GM21723 (cell line): ENCODE measurements around the gene ANKS1B.
A peak's percentile ranks its signal among the peaks of the same experiment; 100 is the strongest.

Experiments
- ATAC-seq: cut with Tn5 transposase; IDR thresholded peaks from one replicate; pipeline ENCODE4 v1.9.1; 2021; ENCODE audit warnings: mild to moderate bottlenecking, moderate library complexity; ENCODE audit not compliant: unreplicated experiment

The ANKS1B gene

DNA sequence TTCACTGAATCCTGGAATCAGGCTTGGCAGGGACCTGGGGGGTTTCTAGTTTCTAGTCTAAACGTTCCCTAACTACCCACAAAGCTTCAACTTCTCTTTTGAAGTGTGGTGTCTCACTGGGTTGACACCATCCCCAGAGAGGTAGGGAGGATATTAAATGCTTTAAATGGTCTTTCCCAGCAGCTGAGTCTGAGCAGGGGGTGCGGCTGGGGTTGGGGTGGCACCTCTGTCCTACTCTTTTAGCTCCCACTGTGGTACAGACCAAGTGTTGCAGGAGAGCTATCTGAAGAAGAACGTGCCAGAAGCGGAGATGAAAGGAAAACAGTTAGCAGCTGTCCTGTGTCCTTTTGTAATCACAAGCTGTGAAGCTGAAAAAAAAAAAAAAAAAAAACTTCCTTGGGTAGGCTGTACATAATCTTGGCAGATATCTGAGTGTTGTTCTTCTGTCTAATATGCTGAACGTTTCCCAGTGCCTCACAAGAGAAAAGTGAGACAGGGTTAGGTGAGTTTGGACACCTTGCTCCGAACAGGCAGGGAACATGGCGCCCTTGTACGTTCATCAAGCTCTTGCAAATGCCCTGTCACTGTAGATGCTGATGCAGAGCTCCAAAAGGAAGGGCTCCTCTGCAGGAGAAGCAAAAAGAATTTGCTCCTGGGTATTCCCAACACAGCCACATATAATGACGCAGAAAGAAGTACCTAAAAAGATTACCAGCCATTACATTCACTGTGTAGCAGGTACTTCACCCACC, 892.5 kb downstream of the ANKS1B start:
- no peak for ATAC-seq

DNA sequence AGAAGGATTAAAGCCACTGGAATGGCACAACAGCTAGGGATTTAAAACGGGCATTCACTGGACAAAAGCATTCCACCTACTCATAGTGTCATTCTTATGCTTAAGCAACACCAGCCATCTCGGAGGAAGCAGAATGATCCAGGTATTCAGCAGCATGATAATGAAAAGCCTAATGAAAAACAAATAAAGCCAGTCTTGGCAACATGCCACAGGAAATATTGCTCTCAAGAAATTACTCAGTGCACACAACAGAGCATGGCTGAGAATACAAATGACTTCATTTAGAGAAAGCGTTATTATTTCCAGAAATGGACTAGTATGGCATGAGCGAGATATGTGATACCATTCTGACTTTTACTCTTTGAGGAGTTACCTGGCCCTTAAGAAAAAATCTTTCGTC, 897.5 kb downstream of the ANKS1B start:
- no peak for ATAC-seq

DNA sequence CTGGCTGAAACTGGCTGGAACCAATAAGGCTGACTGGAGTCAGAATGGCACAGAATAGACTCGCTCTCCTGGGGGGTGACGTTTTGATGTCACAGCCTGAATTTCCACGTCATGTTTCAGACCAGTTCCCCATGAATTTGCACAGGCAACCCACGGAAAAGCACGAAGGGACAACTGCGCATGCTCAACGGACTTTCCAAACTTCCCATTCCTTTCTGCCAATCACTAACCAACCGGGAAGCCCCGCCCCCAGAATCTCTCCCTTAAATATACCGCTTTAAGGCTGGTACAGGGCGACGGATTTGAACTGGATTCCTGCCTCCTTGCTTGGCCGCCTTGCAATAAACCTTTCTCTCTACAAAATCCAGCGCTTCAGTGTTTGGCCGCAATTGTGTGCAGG, 904.9 kb downstream of the ANKS1B start:
- ATAC-seq = no peak

DNA sequence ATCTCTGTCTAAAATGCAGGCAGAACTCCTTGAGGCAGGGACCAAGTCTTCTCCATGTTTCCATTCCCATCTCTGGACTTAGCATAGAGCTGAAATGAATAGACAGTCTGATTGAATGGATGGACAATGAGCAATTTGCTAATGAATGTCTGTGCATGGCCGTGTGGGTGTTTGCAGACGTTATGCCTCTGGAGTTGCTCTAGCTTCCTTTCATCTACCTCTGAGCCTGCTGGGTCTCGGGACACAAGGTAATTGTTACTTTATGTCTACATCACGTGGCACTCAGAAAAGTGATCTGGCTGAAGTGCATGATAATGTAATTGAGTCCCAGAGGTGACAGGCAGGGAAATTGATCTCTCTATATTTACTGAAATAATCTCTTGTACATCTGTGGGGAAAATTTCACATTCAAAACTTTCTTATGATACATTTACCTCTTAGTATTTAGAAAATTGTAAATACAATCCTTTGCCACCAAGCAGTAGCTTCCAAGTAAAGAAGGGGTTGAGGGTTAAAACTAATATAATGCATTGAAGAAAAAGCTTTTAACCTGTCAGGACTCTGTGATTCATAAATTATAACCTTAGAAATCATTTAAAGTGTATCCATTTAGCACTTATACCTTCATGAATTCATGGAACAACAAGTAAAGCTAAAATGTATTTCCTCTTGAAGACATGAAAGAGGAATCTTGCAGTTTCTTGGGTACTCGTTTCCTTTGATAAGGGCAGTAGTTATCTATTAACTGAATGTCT, 915.6 kb downstream of the ANKS1B start:
- ATAC-seq = no peak

DNA sequence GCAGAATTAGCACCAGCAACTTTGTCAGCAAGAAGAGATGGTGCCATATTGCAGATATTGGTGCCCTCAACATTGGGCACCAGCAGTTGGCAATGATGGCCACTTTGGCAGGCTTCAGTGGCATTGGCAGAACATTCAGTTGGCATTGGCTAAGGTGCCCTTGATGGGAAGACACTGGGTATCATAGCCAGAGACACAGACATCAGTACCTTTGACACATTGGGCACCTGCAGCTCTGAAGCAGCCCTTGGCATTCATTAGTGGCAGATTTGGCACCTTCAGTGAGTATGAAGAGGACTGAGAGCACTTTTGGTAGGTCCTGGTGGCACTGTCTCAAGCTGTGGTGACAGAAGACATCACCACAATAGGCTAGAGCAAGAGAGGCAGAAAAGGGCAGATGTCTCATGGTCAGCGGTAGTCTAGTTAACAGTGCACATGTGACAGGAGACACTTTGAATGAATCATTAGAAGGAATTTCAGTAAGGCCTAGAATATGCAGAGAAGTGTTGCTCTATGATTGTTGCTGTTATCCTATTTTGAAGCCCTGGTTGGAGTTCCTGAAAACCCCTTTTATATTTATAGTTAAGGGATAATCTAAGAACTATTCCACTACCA, 917.5 kb downstream of the ANKS1B start:
- ATAC-seq = no peak

DNA sequence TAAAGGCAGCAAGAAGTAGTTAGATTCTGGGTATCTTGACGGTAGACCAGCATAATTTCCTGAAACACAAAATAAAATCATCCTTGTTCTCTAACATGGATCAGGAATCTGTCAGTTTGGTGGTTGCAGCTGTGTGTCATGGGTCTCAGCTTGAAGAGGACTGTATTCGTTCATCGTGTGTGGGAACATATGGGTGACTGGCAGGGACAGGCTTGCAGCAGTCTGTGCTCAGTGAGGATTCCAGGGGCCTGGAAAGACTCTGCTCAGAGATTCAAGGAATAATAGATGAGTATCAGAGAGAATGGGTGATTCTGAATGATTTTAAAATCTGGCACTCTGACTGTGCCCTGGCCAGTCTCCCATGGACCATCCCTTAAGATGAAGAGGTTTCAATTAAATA, 918.0 kb downstream of the ANKS1B start:
- ATAC-seq = no peak

DNA sequence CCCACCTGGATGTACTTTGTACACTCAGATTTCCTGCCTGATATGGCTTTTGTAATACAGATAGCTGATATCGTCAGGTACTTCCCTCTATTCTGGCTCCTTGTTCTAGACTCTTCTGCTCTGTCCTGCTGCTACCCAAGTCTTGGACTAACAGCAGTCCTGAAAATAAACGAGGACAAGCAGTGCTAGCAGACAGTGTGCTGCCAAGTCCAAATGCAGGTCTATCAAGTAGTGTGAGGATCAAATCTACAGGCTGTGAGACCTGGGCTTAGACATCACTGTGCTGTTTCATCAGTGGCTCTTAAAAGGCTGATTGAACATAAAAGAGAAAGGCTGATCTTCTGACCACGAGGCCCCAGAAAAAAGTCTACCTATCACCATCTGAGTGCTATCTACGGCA, 921.6 kb downstream of the ANKS1B start:
- no peak for ATAC-seq

DNA sequence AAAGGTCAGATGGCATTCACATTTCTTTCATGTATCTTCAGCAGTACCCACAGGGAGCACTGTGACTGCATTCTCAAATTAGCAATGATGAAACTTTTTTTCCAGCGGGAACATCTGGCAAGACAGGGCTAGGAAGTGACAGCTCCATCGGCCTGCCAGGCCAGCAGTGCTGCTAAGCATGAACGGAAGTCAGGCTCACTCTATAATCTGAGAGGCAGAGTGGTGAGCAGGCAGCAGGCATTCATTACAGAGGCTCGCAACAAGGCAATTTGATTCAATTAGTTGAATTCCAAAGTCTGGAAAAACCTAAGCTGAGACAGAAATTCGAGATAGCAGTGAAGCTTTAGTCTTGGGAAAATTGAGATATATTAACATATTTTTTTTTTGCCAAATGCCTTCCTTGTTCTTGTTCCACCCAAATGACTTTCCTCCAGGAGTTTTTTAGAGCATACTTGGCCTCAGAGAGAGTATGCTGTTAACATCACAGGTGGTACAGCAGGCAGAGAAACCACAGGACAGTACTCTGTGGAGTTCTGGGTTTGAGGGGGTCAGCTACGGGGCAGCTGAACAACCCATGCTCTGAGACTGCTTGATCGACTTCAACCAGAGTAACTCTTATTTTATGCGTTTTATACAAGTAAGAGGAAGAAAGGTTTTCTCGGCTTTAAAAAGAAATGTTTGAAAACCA, 924.8 kb downstream of the ANKS1B start:
- ATAC-seq = no peak

DNA sequence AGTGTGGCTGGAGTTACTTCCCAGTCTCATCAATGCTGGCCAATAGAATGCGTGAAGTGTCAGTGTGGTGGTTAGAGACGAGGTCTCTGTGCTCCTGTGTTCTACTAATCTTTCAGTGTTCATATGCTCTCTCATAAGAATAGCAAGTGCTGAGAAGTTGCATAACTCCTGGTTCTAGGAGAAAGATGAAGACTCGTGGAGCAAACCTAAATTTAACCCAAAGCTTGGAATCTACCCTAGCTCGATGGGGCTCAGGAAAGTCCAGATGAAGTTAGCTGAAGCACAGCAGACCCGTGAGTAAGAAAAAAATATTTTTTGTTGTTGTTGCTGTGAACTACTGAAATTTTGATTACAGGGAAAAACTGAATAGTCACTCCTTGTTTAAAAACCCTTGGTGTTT, 927.1 kb downstream of the ANKS1B start:
- no peak for ATAC-seq

DNA sequence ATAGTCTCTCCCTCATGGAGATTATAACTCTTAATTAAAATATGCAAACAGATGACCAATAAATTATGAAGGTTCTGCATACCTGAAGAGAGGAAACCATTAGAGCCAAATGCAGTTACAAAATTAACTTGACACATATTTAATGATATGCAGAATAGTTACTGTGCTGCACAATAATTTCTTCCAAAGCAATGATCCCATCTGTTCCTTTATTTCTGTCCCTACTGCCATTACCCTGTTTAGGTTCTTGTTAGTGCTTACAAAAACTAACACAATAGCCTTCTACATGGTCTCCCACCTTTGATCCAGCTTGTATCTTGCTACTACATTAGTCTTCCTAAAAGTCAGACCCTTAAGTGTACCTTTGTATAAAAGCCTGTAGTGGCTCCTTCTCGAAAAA, 928.5 kb downstream of the ANKS1B start:
- ATAC-seq = no peak

DNA sequence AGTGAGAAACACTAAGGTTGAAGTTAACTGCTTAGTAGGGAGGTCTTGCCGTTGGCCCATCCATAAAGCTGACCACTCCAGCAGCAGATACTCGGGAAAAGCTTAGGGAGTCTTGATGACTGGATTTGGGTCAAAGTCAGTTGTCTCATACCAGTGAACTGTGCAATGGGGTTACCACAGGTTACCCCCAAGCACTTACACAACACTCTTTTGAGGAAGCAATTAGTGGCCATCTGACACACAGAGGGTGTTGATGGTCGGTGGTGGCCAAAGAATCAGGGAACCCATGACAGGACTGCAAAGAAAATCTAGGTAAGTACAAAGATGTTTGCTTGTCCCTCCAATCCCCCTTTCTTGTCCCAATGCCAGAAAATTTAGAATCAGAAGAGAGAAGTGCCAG, 929.4 kb downstream of the ANKS1B start:
- ATAC-seq = no peak

DNA sequence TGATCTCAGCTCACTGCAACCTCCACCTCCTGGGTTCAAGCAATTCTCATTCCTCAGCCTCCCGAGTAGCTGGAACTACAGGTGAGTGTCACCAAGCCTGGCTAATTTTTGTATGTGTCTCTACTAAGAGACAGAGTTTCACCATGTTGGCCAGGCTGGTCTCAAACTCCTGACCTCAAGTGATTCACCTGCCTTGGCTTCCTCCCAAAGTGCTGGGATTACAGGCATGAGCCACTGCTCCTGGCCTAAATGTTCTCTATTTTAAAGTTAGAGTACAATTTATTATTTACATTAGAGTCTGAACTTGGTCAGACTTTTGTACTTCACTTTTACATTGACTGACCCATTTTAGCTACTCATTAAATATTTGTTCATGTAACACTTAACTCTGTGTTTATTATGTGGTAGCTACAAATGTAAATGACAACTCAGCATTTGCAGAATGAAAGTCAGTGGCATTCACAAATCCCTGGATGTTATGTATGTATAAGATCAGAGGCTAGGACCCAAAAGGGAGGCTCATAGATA, 930.1 kb downstream of the ANKS1B start:
- no peak for ATAC-seq

DNA sequence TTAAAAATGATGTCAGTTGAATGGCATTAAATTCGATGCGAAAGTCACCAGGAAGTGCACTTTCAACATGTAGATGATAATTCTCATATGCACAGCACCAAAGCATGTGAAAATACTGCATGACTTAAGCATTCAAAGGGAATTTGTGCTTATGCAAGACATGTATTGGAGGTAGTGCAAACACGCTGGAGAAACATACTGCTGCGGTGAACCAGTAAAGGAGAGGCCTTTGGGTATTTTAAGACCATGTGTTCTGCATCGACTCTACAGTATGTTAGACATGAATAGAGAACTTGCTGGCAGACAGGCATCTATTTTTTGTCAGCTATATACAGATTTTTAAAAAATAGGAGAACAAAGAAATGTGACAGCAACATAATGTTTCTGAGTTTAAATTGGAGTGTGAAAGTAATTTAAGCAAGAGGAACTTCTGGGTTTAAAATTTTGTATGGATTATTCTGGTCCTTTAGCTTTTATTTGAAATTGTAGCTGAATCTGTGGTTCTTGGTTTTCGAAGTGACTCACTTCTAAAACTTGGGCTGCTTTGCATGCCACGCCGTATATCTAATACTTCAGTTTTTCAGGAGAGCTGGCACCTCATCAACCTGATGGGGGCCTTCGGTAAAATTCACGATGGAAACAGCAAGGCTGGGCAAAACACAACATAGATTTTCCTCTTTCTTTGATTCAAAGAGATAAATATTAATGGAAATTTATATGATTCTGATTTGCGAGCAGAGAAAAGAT, 930.9 kb downstream of the ANKS1B start:
- no peak for ATAC-seq

DNA sequence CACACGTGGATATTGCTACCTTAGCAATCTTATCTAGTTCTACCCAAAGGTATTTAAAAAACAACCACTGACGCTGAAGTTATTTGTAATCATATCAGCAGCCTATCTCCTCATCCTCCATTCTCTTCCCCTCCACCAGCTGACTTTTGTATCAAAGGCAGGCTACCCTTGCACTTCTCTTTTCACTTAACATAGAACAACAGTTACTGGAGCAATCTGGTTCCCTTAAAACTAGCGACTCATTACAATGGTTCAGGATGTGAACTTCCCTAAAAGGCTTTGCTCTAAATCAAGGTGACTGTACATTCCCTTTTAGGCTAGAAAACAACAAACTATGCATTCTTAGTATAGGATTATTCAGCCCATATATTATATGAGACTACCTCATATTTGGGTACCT, 935.0 kb downstream of the ANKS1B start:
- ATAC-seq = no peak

DNA sequence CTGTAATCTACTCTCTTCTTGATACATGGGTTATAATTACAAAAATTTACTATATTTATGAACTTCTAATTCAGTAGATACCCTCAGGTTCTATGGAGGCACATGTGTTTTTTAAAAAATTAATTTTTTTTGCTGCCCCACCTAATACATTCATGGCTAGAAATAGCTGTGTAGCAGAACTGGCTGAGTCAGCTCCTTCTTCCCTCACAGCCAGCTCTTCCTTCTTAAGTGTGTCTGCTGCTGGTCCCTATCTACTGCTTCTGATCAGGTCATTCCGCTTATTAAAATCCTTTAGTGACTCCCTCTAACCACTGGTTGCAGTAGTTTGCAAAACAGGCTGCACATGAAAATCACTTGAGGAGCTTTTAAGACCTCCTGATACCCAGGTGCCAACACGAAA, 939.6 kb downstream of the ANKS1B start:
- ATAC-seq = no peak

DNA sequence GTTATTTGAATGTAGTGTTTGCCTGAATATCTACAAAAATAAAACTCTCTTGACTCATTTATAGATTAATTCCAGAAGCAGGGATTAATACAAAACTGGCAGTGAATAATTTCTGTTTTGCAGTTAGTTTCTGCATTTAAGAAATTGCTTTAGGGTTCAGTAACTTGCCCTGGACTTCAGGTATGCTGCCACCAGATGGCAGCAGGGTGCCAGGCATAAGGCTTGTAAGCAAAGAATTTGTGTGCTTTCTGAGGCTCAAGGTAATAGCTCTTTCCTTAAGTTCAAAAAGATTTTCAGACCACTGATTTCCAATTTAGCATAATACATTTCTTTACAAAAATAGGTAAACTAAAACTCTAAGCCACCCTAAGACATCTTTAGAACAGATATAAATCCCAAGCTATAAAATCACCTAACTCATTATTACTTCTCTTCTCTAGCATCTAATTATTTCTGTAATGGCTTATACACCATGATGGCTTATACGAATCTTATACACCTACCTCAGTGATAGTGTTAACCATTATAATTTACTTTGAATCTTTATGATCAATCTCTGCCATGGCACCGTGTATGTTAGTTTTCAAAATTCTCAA, 941.3 kb downstream of the ANKS1B start:
- ATAC-seq = peak; percentile 79

DNA sequence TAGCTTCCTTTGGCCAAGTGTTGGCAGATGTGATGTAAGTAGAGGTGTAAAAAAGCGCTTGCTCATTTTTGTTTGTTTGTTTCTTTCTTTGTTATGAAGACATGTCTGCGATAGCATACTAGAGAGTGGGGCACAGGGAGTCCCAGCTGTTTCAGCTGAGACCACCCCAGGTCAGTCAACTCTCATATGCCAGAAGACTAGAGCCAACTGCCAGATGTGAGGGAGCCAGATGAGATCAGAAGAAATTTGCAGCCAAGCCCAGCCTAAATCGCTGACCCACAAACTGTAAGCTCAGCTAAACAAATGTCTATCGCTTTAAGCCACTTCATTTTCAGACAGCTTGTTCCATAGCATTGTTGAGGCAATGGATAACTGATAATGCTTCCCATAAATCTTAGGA, 942.5 kb downstream of the ANKS1B start:
- ATAC-seq = no peak

DNA sequence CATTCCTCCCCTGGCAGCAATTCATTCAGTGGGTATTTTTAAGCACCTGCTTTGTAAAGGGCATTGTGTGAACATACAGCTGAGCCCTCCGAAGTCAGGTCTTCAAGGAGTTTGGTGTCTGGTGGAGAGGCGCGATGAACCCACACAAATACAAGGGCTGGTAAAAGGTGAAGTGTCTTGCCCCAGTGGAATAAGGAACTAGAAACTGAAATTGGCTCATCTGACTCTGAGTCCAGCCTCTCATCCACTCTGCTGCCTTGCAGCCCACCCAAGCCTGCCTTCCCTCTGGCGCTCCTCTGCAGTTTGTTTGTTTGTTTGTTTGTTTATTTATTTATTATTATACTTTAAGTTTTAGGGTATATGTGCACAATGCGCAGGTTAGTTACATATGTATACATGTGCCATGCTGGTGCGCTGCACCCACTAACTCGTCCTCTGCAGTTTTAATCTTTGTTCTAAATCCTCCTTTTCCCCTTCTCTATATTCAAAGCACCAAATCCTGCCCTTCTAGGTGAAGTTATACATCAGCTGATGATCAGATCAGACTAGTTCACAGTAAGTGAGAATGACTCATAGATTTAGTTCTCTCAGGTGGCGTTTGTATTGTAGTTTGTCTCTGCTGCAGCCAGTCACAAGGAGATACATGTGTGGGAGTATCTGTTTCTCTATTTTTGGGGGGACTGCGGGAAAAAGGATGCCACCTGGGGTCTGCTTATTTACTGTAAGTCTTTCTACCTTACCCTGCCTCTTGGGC, 945.2 kb downstream of the ANKS1B start:
- ATAC-seq = no peak

DNA sequence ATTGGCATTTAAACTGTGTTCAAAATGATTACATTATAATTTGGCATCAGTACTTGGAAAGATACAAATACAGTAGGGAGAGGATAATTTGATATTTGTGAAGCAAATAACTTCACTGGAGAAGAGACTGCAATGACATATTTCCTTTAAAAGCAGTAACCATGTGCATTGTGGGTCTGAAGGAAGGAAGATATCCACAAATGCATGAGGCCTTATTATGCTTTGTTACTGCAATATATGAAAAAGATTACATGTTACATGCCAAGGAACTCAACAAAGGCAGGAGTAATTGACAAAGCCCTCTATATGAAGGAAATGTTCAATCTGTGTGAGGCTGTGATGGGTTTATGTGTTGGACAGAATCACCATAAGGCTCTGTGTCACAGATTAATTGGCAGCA, 948.2 kb downstream of the ANKS1B start:
- ATAC-seq = no peak

DNA sequence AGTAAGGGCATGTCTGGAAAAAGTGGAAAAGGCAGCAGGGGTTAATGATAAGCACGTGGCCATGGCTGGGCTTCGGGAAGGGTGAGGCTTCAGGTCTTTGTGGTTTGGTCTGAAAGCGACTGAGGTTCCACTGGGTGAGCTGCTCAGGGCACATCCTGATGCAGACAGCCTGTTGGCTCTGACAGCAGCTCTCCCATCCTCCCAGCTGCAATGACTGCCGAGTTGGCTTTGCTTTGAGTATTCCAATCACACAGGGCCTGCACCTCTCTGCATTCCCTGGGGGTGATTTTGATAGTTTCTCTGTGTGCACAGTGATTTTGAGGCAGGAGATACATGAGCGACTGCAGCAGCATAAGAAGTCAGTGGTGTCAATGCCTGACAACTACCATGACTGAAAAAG, 948.9 kb downstream of the ANKS1B start:
- ATAC-seq = no peak
